ENCODE results near the gene MACROH2A1. TPM values are rescaled to one million over a fixed set of nuclear protein-coding genes. Genes with fewer than 3 reads are reported as not detected.

MACROH2A1 gene
- total RNA-seq, 4 donors from 2014 or later, result 104 to 167 (median 136) TPM

- in situ Hi-C loops (cut with MboI; ENCODE audit: low sequenced_read_pairs in 4 of 4) (no loop called here), intact Hi-C loops (cut with DNase I; ENCODE audit: low total_unique reads) (no loop called here)
- no peak for TF ChIP-seq POLR2A (IDR thresholded peaks at IDR 0.05)
- no peak for TF ChIP-seq CTCF (IDR thresholded peaks at IDR 0.05 in 4 of 5, conservative IDR thresholded peaks at IDR 0.05 in 1 of 5)
- no peak overlapping the region for H3K4me3 ChIP-seq
- no peak for ATAC-seq
- no peaks in the 10 kb centered on the region for H3K9me3 ChIP-seq
- H3K36me3 ChIP-seq, result no peaks in the 10 kb centered on the region
- H3K27me3 ChIP-seq, result no peaks in the 10 kb centered on the region
- DNase-seq, result no peak
- H3K27ac ChIP-seq, result no peak overlapping the region
- H3K4me1 ChIP-seq, result no peaks in the 10 kb centered on the region
Observed at GRCh38 chr5:135287551-135287950, 111.5 kb downstream of the MACROH2A1 start.

Other genes with a start within 250 kb of the MACROH2A1 start
- gene DCANP1, start 48.1 kb upstream of the MACROH2A1 start, total RNA-seq, result not detected
- not detected for gene TIFAB, start 53.1 kb upstream of the MACROH2A1 start, total RNA-seq
- not detected for gene NEUROG1, start 136.7 kb upstream of the MACROH2A1 start, total RNA-seq
- gene CXCL14, start 179.8 kb upstream of the MACROH2A1 start, total RNA-seq, result 10 to 100 TPM in 3 of 4 donors, 1 to 10 TPM in 1; 2.3 to 96.2 (median 17.8) TPM